Omental fat pad (tissue), 4 donors: ENCODE data around the gene GRHPR. TPM values are rescaled to one million over a fixed set of nuclear protein-coding genes. Genes with fewer than 3 reads are reported as not detected.

Source experiments
- ATAC-seq: fragments of 150-250 bp; one replicate; pipeline ENCODE4 v1.9.1; 2016; ENCODE audit warnings: mild to moderate bottlenecking, moderate library complexity; ENCODE audit not compliant: low FRiP score
- DNase-seq: peaks from one replicate; pipeline ENCODE4 v3.0.0-alpha.2; 2019; ENCODE audit warnings: low spot score
- CTCF ChIP-seq, 3 donors: fragments of 450-650 bp; IDR thresholded peaks; one replicate each; pipeline ENCODE4 v1.5.1; 2016 to 2017; ENCODE audit warnings: antibody characterized with exemption in 3 of 3, mild to moderate bottlenecking in 3 of 3, moderate library complexity in 2 of 3
- total RNA-seq, 4 donors: library from RNA; depleted of rRNA; stranded (reverse); fragments of >200 nt; gene quantifications; one replicate each; pipeline ENCODE4 v1.1.0, GENCODE V29; 2016

GRHPR gene
- total RNA-seq, 4 donors from 2014 or later, result 92.8 to 162 (median 142) TPM

- DNase-seq (no peak), ATAC-seq (no peak)
- no peak for TF ChIP-seq CTCF (IDR thresholded peaks at IDR 0.05)
Measured at GRCh38 chr9:37437010-37437409, 14.5 kb downstream of the GRHPR start.

- TF ChIP-seq CTCF (IDR thresholded peaks at IDR 0.05), result no peak
- ATAC-seq, result no peak
- DNase-seq, result no peak
Measured at GRCh38 chr9:37437621-37438020, 15.1 kb downstream of the GRHPR start.

GRCh38 chr9:37438359-37438758, 15.9 kb downstream of the GRHPR start:
- no peak for TF ChIP-seq CTCF (IDR thresholded peaks at IDR 0.05)
- ATAC-seq, result no peak
- no peak for DNase-seq

- DNase-seq (no peak), ATAC-seq (no peak)
- no peak for TF ChIP-seq CTCF (IDR thresholded peaks at IDR 0.05)
Measured at GRCh38 chr9:37441776-37442370, 19.4 kb downstream of the GRHPR start.

- ATAC-seq, result no peak
- TF ChIP-seq CTCF (IDR thresholded peaks at IDR 0.05), result no peak
- no peak for DNase-seq
Measured at GRCh38 chr9:37442556-37442955, 20.1 kb downstream of the GRHPR start.

- no peak for DNase-seq
- ATAC-seq, result no peak
- no peak for TF ChIP-seq CTCF (IDR thresholded peaks at IDR 0.05)
Measured at GRCh38 chr9:37443566-37443965, 21.1 kb downstream of the GRHPR start.

GRCh38 chr9:37444890-37445289, 22.4 kb downstream of the GRHPR start:
- TF ChIP-seq CTCF (IDR thresholded peaks at IDR 0.05), result no peak
- no peak for DNase-seq
- no peak for ATAC-seq
